GM12878 (cell line): Measurements from ENCODE around the gene CBX8. TPM values are rescaled to one million over a fixed set of nuclear protein-coding genes. Genes with fewer than 3 reads are reported as not detected.
A peak's percentile ranks its signal among the peaks of the same experiment; 100 is the strongest.

Experiments
- ATAC-seq: fragments of 200-7000 bp; cut with Tn5 transposase; 3 replicates; pipeline ENCODE4 v1.9.1; 2020; ENCODE audit warnings: mild to moderate bottlenecking, moderate library complexity
- BruUV-seq: library from RNA; stranded (reverse); fragments of 400-500 nt; replicated peaks from 2 replicates; lab custom pipeline; 2021; lab: Mats Ljungman, UMichigan
- CTCF ChIA-PET: fragments of 300-600 bp; sonication (Branson Sonifier 250); formaldehyde crosslinking; extraction: SDS; loops from one replicate; lab custom pipeline; 2021; ENCODE audit warnings: inconsistent platforms; lab: Yijun Ruan, JAX
- POLR2A ChIA-PET: fragments of 350-600 bp; formaldehyde crosslinking; extraction: SDS; loops from one replicate; lab custom pipeline; 2021; ENCODE audit warnings: inconsistent platforms; lab: Charles Lee
- RAD21 ChIA-PET: fragments of 300-600 bp; sonication (Branson Sonifier 250); formaldehyde crosslinking; loops from one replicate; lab custom pipeline; 2023; ENCODE audit warnings: antibody characterized with exemption; ENCODE audit not compliant: unreplicated experiment; lab: Charles Lee
- SMC1A ChIA-PET: fragments of 300-600 bp; sonication (Branson Sonifier 250); formaldehyde crosslinking; loops from one replicate; lab custom pipeline; 2023; ENCODE audit not compliant: unreplicated experiment, uncharacterized antibody; lab: Charles Lee
- DNase-seq: peaks from one replicate; pipeline ENCODE4 v3.0.0-alpha.2; 2011; ENCODE audit warnings: low read depth, low spot score
- FAIRE-seq: peaks from 3 replicates; lab custom pipeline; 2011; peaks lifted over from hg19 to GRCh38; lab: Jason Lieb, UNC
- H2AFZ ChIP-seq: 2 replicates; pipeline ENCODE4 v1.6.0; 2011; ENCODE audit warnings: low read depth, low read length, control low read depth; ENCODE audit not compliant: control insufficient read depth
- H3K27ac ChIP-seq: 2 replicates; pipeline ENCODE4 v1.5.1; 2011; ENCODE audit warnings: control low read depth; ENCODE audit not compliant: control insufficient read depth, insufficient read depth
- H3K27me3 ChIP-seq, 2 experiments: replicated peaks in 1 of 2; 2 replicates each; pipeline versions ENCODE4 v1.6.0 to v1.6.1; 2011; ENCODE audit warnings: low read length in 1 of 2; ENCODE audit not compliant: control insufficient read depth in 2 of 2, insufficient read depth in 2 of 2
- H3K36me3 ChIP-seq, 2 experiments: 2 replicates each; pipeline ENCODE4 v1.5.1; 2011; ENCODE audit warnings: low read length in 1 of 2; ENCODE audit not compliant: control insufficient read depth in 2 of 2, insufficient read depth in 2 of 2
- H3K4me1 ChIP-seq: 2 replicates; pipeline ENCODE4 v1.6.1; 2011; ENCODE audit warnings: mild to moderate bottlenecking, low read length, moderate library complexity, mixed read lengths; ENCODE audit not compliant: control insufficient read depth, insufficient read depth
- H3K4me2 ChIP-seq: 2 replicates; pipeline ENCODE4 v1.6.0; 2011; ENCODE audit warnings: control low read depth; ENCODE audit not compliant: control insufficient read depth, insufficient read depth
- H3K4me3 ChIP-seq: fragments of 200-600 bp; sonication (generic); 2 replicates; pipeline ENCODE4 v1.5.1; 2016
- H3K79me2 ChIP-seq: 2 replicates; pipeline ENCODE4 v1.6.0; 2011; ENCODE audit warnings: low read length; ENCODE audit not compliant: control insufficient read depth, insufficient read depth
- H3K9ac ChIP-seq: 2 replicates; pipeline ENCODE4 v1.8.0; 2011; ENCODE audit warnings: low read length, control low read depth, mixed read lengths; ENCODE audit not compliant: control insufficient read depth, insufficient read depth
- H3K9me3 ChIP-seq: replicated peaks from 3 replicates; pipeline ENCODE4 v1.5.1; 2011; ENCODE audit warnings: mild to moderate bottlenecking, low read length; ENCODE audit not compliant: control insufficient read depth, insufficient read depth
- H4K20me1 ChIP-seq: 2 replicates; pipeline ENCODE4 v1.6.0; 2011; ENCODE audit not compliant: control insufficient read depth, insufficient read depth
- BMI1 ChIP-seq: fragments of 450-650 bp; IDR thresholded peaks from 2 replicates; pipeline ENCODE4 v1.6.1; 2016; ENCODE audit warnings: mild to moderate bottlenecking, moderate library complexity, borderline replicate concordance
- CEBPB ChIP-seq, 2 experiments: fragments of 150-350 bp in 1 of 2; IDR thresholded peaks; 2 replicates each; pipeline ENCODE4 v1.6.1; 2012 to 2014; ENCODE audit warnings: low read depth in 2 of 2, low read length in 2 of 2, borderline replicate concordance in 1 of 2, inconsistent platforms in 1 of 2
- CREM ChIP-seq: IDR thresholded peaks from 2 replicates; pipeline ENCODE4 v1.6.1; 2014; ENCODE audit warnings: antibody characterized with exemption, low read depth
- EGR1 ChIP-seq, 2 experiments: IDR thresholded peaks; 1 replicate in 1 of 2; 2 replicates in 1 of 2; pipeline ENCODE4 v1.6.1; 2011 to 2012; ENCODE audit warnings: low read depth in 2 of 2, low read length in 2 of 2, borderline replicate concordance in 1 of 2, mild to moderate bottlenecking in 1 of 2, moderate library complexity in 1 of 2
- HDAC6 ChIP-seq: fragments of 200-600 bp; sonication (generic); IDR thresholded peaks from one replicate; pipeline ENCODE4 v1.8.0; 2017; ENCODE audit warnings: antibody characterized with exemption; ENCODE audit not compliant: unreplicated experiment
- MXI1 ChIP-seq: fragments of 150-350 bp; IDR thresholded peaks from 2 replicates; pipeline ENCODE4 v1.6.1; 2011; ENCODE audit warnings: low read depth, mild to moderate bottlenecking, inconsistent platforms, low read length, improper control_type of control experiment
- SPI1 ChIP-seq: IDR thresholded peaks from 2 replicates; pipeline ENCODE4 v1.6.1; 2011; ENCODE audit warnings: low read depth, mild to moderate bottlenecking, low read length, moderate library complexity, borderline replicate concordance; ENCODE audit not compliant: insufficient read depth
- SUZ12 ChIP-seq: fragments of 200-600 bp; sonication (generic); IDR thresholded peaks from one replicate; pipeline ENCODE4 v1.6.1; 2018; ENCODE audit warnings: antibody characterized with exemption, mild to moderate bottlenecking; ENCODE audit not compliant: unreplicated experiment
- TARDBP ChIP-seq: IDR thresholded peaks from 2 replicates; pipeline ENCODE4 v1.6.1; 2016; ENCODE audit warnings: borderline replicate concordance
- WGBS: methylation state at CpG from one replicate; pipeline ENCODE4 v1.1.6; 2016; ENCODE audit warnings: low lambda C conversion rate; ENCODE audit not compliant: insufficient replicate concordance, insufficient coverage; ENCODE audit errors: missing lambda C conversion rate; 5-methylcytosine and 5-hydroxymethylcytosine counted together
- in situ Hi-C: fragments of 300-500 bp; cut with MboI; formaldehyde crosslinking; loops from 9 replicates; pipeline ENCODE4 v1.14.3; 2018; ENCODE audit warnings: mixed read lengths
- intact Hi-C: fragments of 100-400 bp; cut with micrococcal nuclease; formaldehyde crosslinking; loops from one replicate; pipeline ENCODE4 v1.14.2; 2022; ENCODE audit not compliant: unreplicated experiment
- polyA plus RNA-seq, 11 experiments: library from polyadenylated mRNA; depleted of rRNA in 4 of 11; unstranded in 6 of 11; stranded (reverse) in 5 of 11; fragments of >200 nt; fragmentation: Nextera tagmentation in 4 of 11; fragmentation: Illumina TruSeq in 1 of 11; extraction: Ambion mirVana in 4 of 11; extraction: Trizol in 1 of 11; gene quantifications; 1 replicate in 1 of 11; 2 replicates in 10 of 11; pipeline versions ENCODE4 v1.2.1 to v1.2.3, GENCODE V29; 2011 to 2016; ENCODE audit warnings: inconsistent platforms in 2 of 11, missing spikeins in 2 of 11, low read depth in 1 of 11
- total RNA-seq, 4 experiments: library from RNA; depleted of rRNA in 3 of 4; stranded (reverse); fragments of >200 nt in 3 of 4; fragmentation: Illumina TruSeq in 1 of 4; extraction: Trizol in 1 of 4; gene quantifications; 2 replicates each; pipeline versions ENCODE4 v1.2.1 to v1.2.3, GENCODE V29; 2013 to 2021

Gene CBX8
- total and polyA plus RNA-seq, 10 of the 15 experiments (the other 5 are each of a cell fraction or from before 2014, with no cell fraction given): 0.03 to 6.7 (median 1.9) TPM

- TF ChIP-seq MXI1 (no peak), CREM (no peak), EGR1 (IDR thresholded peaks at IDR 0.05; ENCODE audit: borderline replicate concordance in 1 of 2, low read depth in 2 of 2, low read length in 2 of 2) (peak in 1 of 2 experiments; percentile 51; a peak in 2 of 3 replicates), SPI1 (no peak), TARDBP (no peak)
These were observed 16.6 kb upstream of the CBX8 start (continued) for GRCh38 chr17:79813297-79814126.

GRCh38 chr17:79812353-79813258 is 15.7 kb upstream of the CBX8 start:
- no peak for DNase-seq
- Histone ChIP-seq H3K9ac (no peak overlapping the region; the same call in 1 of the 2 replicates), H3K79me2 (no peaks in the 10 kb centered on the region), H2AFZ (0 out of 2 replicates have a peak overlapping the region, but pooled peaks have one; percentile 3)
- POLR2A ChIA-PET: interaction anchor here (0.6 to 2.6 kb wide), 4 partner anchors 16 to 1438 kb away, joined by 4 to 11 read pairs (median 6); partner anchors contain the start of gene CBX8
- no peak for ATAC-seq
- BruUV-seq: no TSS peak
- RAD21 ChIA-PET: interaction anchor here (1.1 to 2.5 kb wide), 4 partner anchors 15 to 158 kb away, joined by 3 to 14 read pairs (median 7); partner anchors contain the start of gene CBX8
- TF ChIP-seq CEBPB (IDR thresholded peaks at IDR 0.05; ENCODE audit: borderline replicate concordance in 1 of 2, low read depth in 2 of 2, low read length in 2 of 2) (no peak), SUZ12 (peak; percentile 76), HDAC6 (no peak), BMI1 (peak; percentile 90)
- TF ChIP-seq, all 136 proteins: peak for 2
- FAIRE-seq: no peak
- SMC1A ChIA-PET: no interaction called here
- H3K4me3 ChIP-seq: peak overlapping the region; percentile 50; the same call in 1 of the 2 replicates
- intact Hi-C loops: no loop called here
- 0 out of 2 replicates have a peak overlapping the region, but pooled peaks have one; percentile 33 for H3K4me2 ChIP-seq
- in situ Hi-C loops: no loop called here
- 3% methylated on average over 63 of the region's 72 CpGs for WGBS
- peaks cover 26% of the 10 kb centered on the region for H3K4me1 ChIP-seq
- H4K20me1 ChIP-seq: no peaks in the 10 kb centered on the region; the same call in 1 of the 2 replicates
- peaks cover 42 to 49% of the 10 kb centered on the region in 2 experiments for H3K27me3 ChIP-seq
- H3K27ac ChIP-seq: no peak overlapping the region
- no peaks in the 10 kb centered on the region for H3K36me3 ChIP-seq
- CTCF ChIA-PET: interaction anchor here (0.9 to 3.6 kb wide), 10 partner anchors 9 to 158 kb away, joined by 3 to 19 read pairs (median 4); partner anchors contain the start of genes CBX4 and CBX8
- no peaks in the 10 kb centered on the region for H3K9me3 ChIP-seq
